CD14-positive monocyte (primary cell): ENCODE data around the gene UBAP1L. TPM values are rescaled to one million over a fixed set of nuclear protein-coding genes. Genes with fewer than 3 reads are reported as not detected.

Experiments used
- DNase-seq, 3 donors: peaks; one replicate each; pipeline ENCODE4 v3.0.0-alpha.2; 2011 to 2022
- H2AFZ ChIP-seq: 2 replicates; pipeline ENCODE4 v1.6.0; 2012; ENCODE audit warnings: mild to moderate bottlenecking, low read depth, low read length, inconsistent platforms; ENCODE audit not compliant: insufficient read depth, poor library complexity, severe bottlenecking
- H3K27ac ChIP-seq, 2 donors: 1 replicate in 1 of 2; 2 replicates in 1 of 2; pipeline ENCODE4 v1.5.1; 2012 to 2013; ENCODE audit warnings: low read length in 2 of 2, control low read depth in 1 of 2, inconsistent platforms in 1 of 2, low read depth in 1 of 2, mild to moderate bottlenecking in 1 of 2
- H3K27me3 ChIP-seq, 2 donors: one replicate each; pipeline versions ENCODE4 v1.6.0 to v1.6.1; 2011 to 2013; ENCODE audit warnings: low read length in 2 of 2; ENCODE audit not compliant: control insufficient read depth in 2 of 2, insufficient read depth in 2 of 2
- H3K36me3 ChIP-seq, 2 donors: replicated peaks in 1 of 2; 1 replicate in 1 of 2; 2 replicates in 1 of 2; pipeline versions ENCODE4 v1.5.1 to v1.6.1; 2012 to 2013; ENCODE audit warnings: low read length in 2 of 2, control low read depth in 1 of 2, inconsistent platforms in 1 of 2, mild to moderate bottlenecking in 1 of 2; ENCODE audit not compliant: insufficient read depth in 2 of 2, control insufficient read depth in 1 of 2
- H3K4me1 ChIP-seq, 2 donors: 1 replicate in 1 of 2; 2 replicates in 1 of 2; pipeline versions ENCODE4 v1.5.1 to v1.6.1; 2012 to 2013; ENCODE audit warnings: low read length in 2 of 2, control low read depth in 1 of 2, inconsistent platforms in 1 of 2, mild to moderate bottlenecking in 1 of 2, moderate library complexity in 1 of 2; ENCODE audit not compliant: insufficient read depth in 2 of 2, control insufficient read depth in 1 of 2
- H3K4me2 ChIP-seq: replicated peaks from 2 replicates; pipeline ENCODE3; 2012; ENCODE audit warnings: low read length, moderate library complexity, mild to moderate bottlenecking; ENCODE audit not compliant: poor library complexity, severe bottlenecking; ENCODE audit errors: extremely low read depth
- H3K4me3 ChIP-seq, 3 experiments: fragments of 200-600 bp in 1 of 3; sonication (generic) in 1 of 3; replicated peaks in 1 of 3; 1 replicate in 2 of 3; 2 replicates in 1 of 3; pipeline ENCODE4 v1.5.1; 2011 to 2013; ENCODE audit warnings: low read length in 3 of 3, mild to moderate bottlenecking in 3 of 3, control low read depth in 2 of 3, low read depth in 2 of 3, inconsistent platforms in 1 of 3, moderate library complexity in 1 of 3
- H3K79me2 ChIP-seq: 2 replicates; pipeline ENCODE4 v1.6.0; 2012; ENCODE audit warnings: mild to moderate bottlenecking, control low read depth, inconsistent platforms, low read length, moderate library complexity; ENCODE audit not compliant: insufficient read depth
- H3K9ac ChIP-seq: 2 replicates; pipeline ENCODE4 v1.6.0; 2017; ENCODE audit warnings: low read length, mild to moderate bottlenecking; ENCODE audit not compliant: insufficient read depth, poor library complexity, severe bottlenecking
- H3K9me3 ChIP-seq, 2 donors: replicated peaks in 1 of 2; 1 replicate in 1 of 2; 2 replicates in 1 of 2; pipeline versions ENCODE4 v1.5.1 to v1.6.1; 2012 to 2013; ENCODE audit warnings: low read length in 2 of 2, control low read depth in 1 of 2; ENCODE audit not compliant: control insufficient read depth in 1 of 2, insufficient read depth in 1 of 2
- H4K20me1 ChIP-seq: 2 replicates; pipeline ENCODE4 v1.6.0; 2012; ENCODE audit warnings: mild to moderate bottlenecking, low read length, control low read depth, moderate library complexity; ENCODE audit not compliant: insufficient read depth
- H3K27ac Mint-ChIP-seq, 7 donors: one replicate each; pipeline ENCODE4 v1.8.0; 2020; ENCODE audit warnings: mild to moderate bottlenecking in 7 of 7, mixed read lengths in 7 of 7, moderate library complexity in 6 of 7, inconsistent platforms in 2 of 7
- H3K27me3 Mint-ChIP-seq, 3 donors: one replicate each; pipeline ENCODE4 v1.8.0; 2021 to 2022; ENCODE audit warnings: low read depth in 3 of 3, mild to moderate bottlenecking in 3 of 3, mixed read lengths in 3 of 3, moderate library complexity in 3 of 3, inconsistent platforms in 1 of 3
- H3K36me3 Mint-ChIP-seq, 2 donors: one replicate each; pipeline ENCODE4 v1.8.0; 2020; ENCODE audit warnings: mixed read lengths in 2 of 2, inconsistent platforms in 1 of 2, mild to moderate bottlenecking in 1 of 2
- H3K4me1 Mint-ChIP-seq: one replicate; pipeline ENCODE4 v1.8.0; 2020; ENCODE audit warnings: mild to moderate bottlenecking, mixed read lengths
- H3K4me3 Mint-ChIP-seq, 2 donors: one replicate each; pipeline ENCODE4 v1.8.0; 2020; ENCODE audit warnings: mild to moderate bottlenecking in 2 of 2, mixed read lengths in 2 of 2, moderate library complexity in 1 of 2
- H3K9me3 Mint-ChIP-seq, 7 donors: one replicate each; pipeline ENCODE4 v1.8.0; 2020 to 2022; ENCODE audit warnings: mixed read lengths in 7 of 7, mild to moderate bottlenecking in 6 of 7, moderate library complexity in 6 of 7, inconsistent platforms in 2 of 7
- CTCF ChIP-seq: fragments of 200-600 bp; IDR thresholded peaks from one replicate; pipeline ENCODE4 v1.8.0; 2022; ENCODE audit warnings: antibody characterized with exemption, mild to moderate bottlenecking
- WGBS: methylation state at CpG from one replicate; pipeline ENCODE4 v1.1.5; 2013; ENCODE audit warnings: missing lambda C conversion rate; ENCODE audit not compliant: insufficient coverage; 5-methylcytosine and 5-hydroxymethylcytosine counted together
- intact Hi-C, 2 donors: fragments of 100-400 bp; cut with micrococcal nuclease; formaldehyde crosslinking; loops; one replicate each; pipeline versions ENCODE4 v1.15.0 to v1.15.1; 2023
- polyA plus RNA-seq, 3 donors: library from polyadenylated mRNA; depleted of rRNA in 1 of 3; unstranded in 2 of 3; stranded (reverse) in 1 of 3; fragments of 300-500 nt in 2 of 3; fragments of >200 nt in 1 of 3; fragmentation: Illumina TruSeq in 2 of 3; gene quantifications; 1 replicate in 2 of 3; 2 replicates in 1 of 3; pipeline ENCODE4 v1.2.3, GENCODE V29; 2012 to 2021

The UBAP1L gene
- polyA plus RNA-seq, 3 donors = 4.8 TPM; not detected in 2

GRCh38 chr15:65056868-65057548, 58.0 kb downstream of the UBAP1L start:
- Histone ChIP-seq H3K4me3 (no peak overlapping the region), H3K36me3 (no peaks in the 10 kb centered on the region), H3K27me3 (no peaks in the 10 kb centered on the region), H3K4me2 (no peak overlapping the region), H4K20me1 (no peaks in the 10 kb centered on the region), H3K4me1 (no peaks in the 10 kb centered on the region), H2AFZ (no peak overlapping the region), H3K79me2 (no peaks in the 10 kb centered on the region), H3K27ac (no peak overlapping the region), H3K9ac (no peak overlapping the region), H3K9me3 (no peaks in the 10 kb centered on the region)
- H3K4me3 Mint-ChIP-seq = no peak overlapping the region
- peaks cover 5 to 11% (median 5%) of the 10 kb centered on the region in 3 donors for H3K27me3 Mint-ChIP-seq
- peak overlapping the region in 1 of 7 donors; percentile 63 for H3K27ac Mint-ChIP-seq
- no peaks in the 10 kb centered on the region for H3K36me3 Mint-ChIP-seq
- intact Hi-C loops = loop anchor here in 1 of 2 donors (10.0 kb wide), 1 partner anchor 238 kb away; the partner anchor contains the start of gene RNU5A-1
- no peak for TF ChIP-seq CTCF
- H3K4me1 Mint-ChIP-seq = no peaks in the 10 kb centered on the region
- no peaks in the 10 kb centered on the region for H3K9me3 Mint-ChIP-seq
- no peak for DNase-seq
- WGBS = 96% methylated on average over 4 of the region's 8 CpGs

GRCh38 chr15:65056106-65056505, 58.9 kb downstream of the UBAP1L start:
- no peak overlapping the region for H3K9ac ChIP-seq

More at GRCh38 chr15:65056106-65056505, 58.9 kb downstream of the UBAP1L start:
- no peaks in the 10 kb centered on the region for H3K27me3 ChIP-seq
- Mint-ChIP-seq H3K27me3 (peaks cover 3 to 13% (median 6%) of the 10 kb centered on the region in 3 donors), H3K4me1 (no peaks in the 10 kb centered on the region), H3K9me3 (no peaks in the 10 kb centered on the region), H3K27ac (no peak overlapping the region), H3K36me3 (no peaks in the 10 kb centered on the region), H3K4me3 (no peak overlapping the region)
- WGBS = 80% methylated on average over 3 of the region's 9 CpGs
- H3K9me3 ChIP-seq = no peaks in the 10 kb centered on the region
- TF ChIP-seq CTCF = no peak
- intact Hi-C loops = loop anchor here in 1 of 2 donors (10.0 kb wide), 1 partner anchor 239 kb away; the partner anchor contains the start of gene RNU5A-1
- H3K27ac ChIP-seq = no peak overlapping the region
- no peaks in the 10 kb centered on the region for H3K79me2 ChIP-seq
- no peaks in the 10 kb centered on the region for H4K20me1 ChIP-seq
- H3K4me3 ChIP-seq = no peak overlapping the region
- no peaks in the 10 kb centered on the region for H3K4me1 ChIP-seq
- no peak for DNase-seq
- H2AFZ ChIP-seq = no peak overlapping the region
- H3K4me2 ChIP-seq = no peak overlapping the region
- no peaks in the 10 kb centered on the region for H3K36me3 ChIP-seq
